Lower leg skin (tissue), 4 donors: ENCODE measurements around the gene EML1. TPM values are rescaled to one million over a fixed set of nuclear protein-coding genes. Genes with fewer than 3 reads are reported as not detected.

Experiments used
- DNase-seq, 2 donors: peaks; one replicate each; pipeline ENCODE4 v3.0.0-alpha.2; 2019; ENCODE audit warnings: low spot score in 2 of 2
- H3K4me3 ChIP-seq: fragments of 200-600 bp; sonication (generic); 2 replicates; pipeline ENCODE4 v1.5.1; 2017; ENCODE audit warnings: mild to moderate bottlenecking, low read depth; ENCODE audit not compliant: poor library complexity, severe bottlenecking
- POLR2A ChIP-seq, 2 donors: fragments of 450-650 bp; IDR thresholded peaks; one replicate each; pipeline ENCODE4 v1.6.1; 2016 to 2017; ENCODE audit warnings: antibody characterized with exemption in 2 of 2, mild to moderate bottlenecking in 1 of 2, moderate library complexity in 1 of 2
- WGBS, 2 donors: methylation state at CpG; one replicate each; pipeline ENCODE4 v1.1.5; 2018; 5-methylcytosine and 5-hydroxymethylcytosine counted together
- intact Hi-C: fragments of 100-400 bp; cut with DNase I; formaldehyde crosslinking; loops from one replicate; pipeline ENCODE4 v1.15.0; 2023; ENCODE audit warnings: low total_unique reads
- total RNA-seq, 4 donors: library from RNA; depleted of rRNA; stranded (reverse); fragments of >200 nt; gene quantifications; one replicate each; pipeline ENCODE4 v1.1.0, GENCODE V29; 2016
- TF ChIP-seq, protein P1 (sequence below), 3 donors: fragments of 450-650 bp; IDR thresholded peaks; one replicate each; pipeline ENCODE4 v1.5.1; 2016; ENCODE audit warnings: antibody characterized with exemption in 3 of 3, mild to moderate bottlenecking in 3 of 3, moderate library complexity in 2 of 3

The EML1 gene
- total RNA-seq, 4 donors from 2014 or later, result 10.7 to 24.7 (median 21.3) TPM

DNA sequence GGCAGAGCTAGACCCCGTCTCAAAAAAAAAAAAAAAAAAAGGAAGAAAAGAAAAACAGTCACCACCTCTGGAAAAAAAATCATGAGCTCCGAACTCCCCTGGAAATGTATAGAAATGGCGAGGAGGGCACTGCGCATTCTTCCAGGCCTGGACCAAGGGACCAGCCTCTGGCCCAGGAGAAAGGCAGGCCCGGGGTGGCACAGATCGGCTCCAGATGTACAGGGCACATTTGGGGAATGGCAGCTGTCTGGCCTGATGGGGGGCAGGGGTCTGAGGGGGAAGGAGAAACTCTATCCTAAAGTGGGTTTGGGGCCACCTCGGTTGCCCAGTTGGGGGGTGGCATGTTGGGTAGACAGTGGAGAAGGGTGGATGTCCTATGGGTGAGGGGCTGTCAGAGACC lies 46.0 kb upstream of the EML1 start:
- TF ChIP-seq POLR2A (IDR thresholded peaks at IDR 0.05), result no peak
- TF ChIP-seq, protein P1, sequence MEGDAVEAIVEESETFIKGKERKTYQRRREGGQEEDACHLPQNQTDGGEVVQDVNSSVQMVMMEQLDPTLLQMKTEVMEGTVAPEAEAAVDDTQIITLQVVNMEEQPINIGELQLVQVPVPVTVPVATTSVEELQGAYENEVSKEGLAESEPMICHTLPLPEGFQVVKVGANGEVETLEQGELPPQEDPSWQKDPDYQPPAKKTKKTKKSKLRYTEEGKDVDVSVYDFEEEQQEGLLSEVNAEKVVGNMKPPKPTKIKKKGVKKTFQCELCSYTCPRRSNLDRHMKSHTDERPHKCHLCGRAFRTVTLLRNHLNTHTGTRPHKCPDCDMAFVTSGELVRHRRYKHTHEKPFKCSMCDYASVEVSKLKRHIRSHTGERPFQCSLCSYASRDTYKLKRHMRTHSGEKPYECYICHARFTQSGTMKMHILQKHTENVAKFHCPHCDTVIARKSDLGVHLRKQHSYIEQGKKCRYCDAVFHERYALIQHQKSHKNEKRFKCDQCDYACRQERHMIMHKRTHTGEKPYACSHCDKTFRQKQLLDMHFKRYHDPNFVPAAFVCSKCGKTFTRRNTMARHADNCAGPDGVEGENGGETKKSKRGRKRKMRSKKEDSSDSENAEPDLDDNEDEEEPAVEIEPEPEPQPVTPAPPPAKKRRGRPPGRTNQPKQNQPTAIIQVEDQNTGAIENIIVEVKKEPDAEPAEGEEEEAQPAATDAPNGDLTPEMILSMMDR (IDR thresholded peaks at IDR 0.05), result no peak
- DNase-seq, result no peak
- intact Hi-C loops, result no loop called here
- 64 to 82% methylated on average over 7 of the region's 7 CpGs for WGBS, 2 donors
- no peak overlapping the region for H3K4me3 ChIP-seq

DNA sequence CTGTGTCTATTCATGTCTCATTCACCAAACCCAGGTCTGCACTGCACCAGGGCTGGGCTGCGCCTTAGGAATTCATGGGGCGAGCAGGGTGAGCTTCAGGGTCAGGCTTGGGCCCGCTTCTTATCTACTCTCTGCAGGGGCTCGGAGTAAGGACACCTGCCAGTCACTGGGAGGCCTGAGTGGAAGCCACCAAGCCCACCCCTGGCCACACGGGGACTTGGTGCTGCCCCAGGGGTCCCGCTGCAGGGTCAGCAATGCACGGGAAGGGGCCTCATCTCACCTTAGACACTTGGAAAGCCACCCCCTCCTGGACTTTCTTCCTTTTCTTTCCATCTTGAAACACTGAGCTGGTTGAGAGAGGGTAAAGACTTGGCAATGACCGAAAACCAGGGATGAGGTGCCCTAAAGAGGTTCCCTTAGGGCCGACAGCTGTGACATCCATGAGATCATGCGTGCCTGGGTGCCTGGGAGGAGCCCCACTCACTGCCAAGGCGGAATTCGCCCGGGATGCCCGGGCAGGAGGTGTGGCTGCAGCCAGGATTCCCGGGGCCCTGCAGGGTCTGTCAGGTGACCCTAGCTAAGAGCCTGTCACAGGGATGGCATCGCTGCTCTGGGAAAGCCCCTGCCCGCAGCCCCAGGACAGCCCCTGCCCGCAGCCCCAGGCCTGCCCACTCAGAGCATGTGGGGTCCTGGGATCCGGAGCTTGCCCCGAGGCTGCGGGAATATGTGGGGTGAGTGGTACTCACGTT lies 45.5 kb upstream of the EML1 start:
- TF ChIP-seq, protein P1 (IDR thresholded peaks at IDR 0.05), result no peak
- TF ChIP-seq POLR2A (IDR thresholded peaks at IDR 0.05), result no peak
- no peak for DNase-seq
- intact Hi-C loops, result no loop called here
- H3K4me3 ChIP-seq, result no peak overlapping the region
- 63 to 64% methylated on average over 21 of the region's 22 CpGs for WGBS, 2 donors

DNA sequence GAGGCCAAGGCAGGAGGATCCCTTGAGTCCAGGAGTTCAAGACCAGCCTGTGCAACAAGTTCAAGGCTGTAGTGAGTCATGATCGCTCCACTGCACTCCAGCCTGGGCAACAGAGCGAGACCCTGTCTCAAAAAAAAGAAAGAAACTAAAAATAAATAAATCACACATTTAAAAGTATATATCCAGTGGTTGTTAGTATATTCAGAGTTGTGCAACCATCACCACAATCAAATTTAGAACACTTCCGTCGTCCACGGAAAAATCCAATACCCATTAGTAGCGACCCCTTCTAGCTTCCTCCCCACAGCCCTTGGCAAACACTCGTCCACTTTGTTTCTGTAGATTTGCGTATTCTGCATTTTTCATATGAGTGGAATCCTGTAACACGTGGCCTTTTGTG lies 44.7 kb upstream of the EML1 start:
- TF ChIP-seq, protein P1 (IDR thresholded peaks at IDR 0.05), result no peak
- TF ChIP-seq POLR2A (IDR thresholded peaks at IDR 0.05), result no peak
- no peak for DNase-seq
- H3K4me3 ChIP-seq, result no peak overlapping the region
- 77 to 86% methylated on average over 9 of the region's 9 CpGs for WGBS, 2 donors
- intact Hi-C loops, result no loop called here

DNA sequence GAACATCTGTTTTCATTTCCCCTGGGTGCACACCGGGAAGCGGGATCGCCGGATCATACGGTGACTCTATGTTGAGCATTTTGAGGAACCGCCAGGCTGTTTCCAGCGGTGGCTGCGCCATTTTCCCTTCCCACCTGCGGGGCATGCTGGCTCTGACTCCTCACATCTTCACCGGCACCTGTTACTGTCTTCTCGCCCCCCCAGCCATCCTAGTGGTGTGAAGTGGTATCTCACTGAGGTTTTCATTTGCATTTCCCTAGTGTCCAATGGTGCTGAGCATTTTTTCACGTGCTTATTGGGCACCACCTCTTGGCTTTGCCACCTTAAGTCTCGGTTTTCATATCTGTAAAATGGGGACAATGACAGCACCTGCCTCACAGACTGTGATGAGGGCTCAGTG lies 44.1 kb upstream of the EML1 start:
- H3K4me3 ChIP-seq, result no peak overlapping the region
- 78 to 79% methylated on average over 13 of the region's 13 CpGs for WGBS, 2 donors
- no peak for DNase-seq
- TF ChIP-seq POLR2A (IDR thresholded peaks at IDR 0.05), result no peak
- TF ChIP-seq, protein P1 (IDR thresholded peaks at IDR 0.05), result no peak
- intact Hi-C loops, result no loop called here

DNA sequence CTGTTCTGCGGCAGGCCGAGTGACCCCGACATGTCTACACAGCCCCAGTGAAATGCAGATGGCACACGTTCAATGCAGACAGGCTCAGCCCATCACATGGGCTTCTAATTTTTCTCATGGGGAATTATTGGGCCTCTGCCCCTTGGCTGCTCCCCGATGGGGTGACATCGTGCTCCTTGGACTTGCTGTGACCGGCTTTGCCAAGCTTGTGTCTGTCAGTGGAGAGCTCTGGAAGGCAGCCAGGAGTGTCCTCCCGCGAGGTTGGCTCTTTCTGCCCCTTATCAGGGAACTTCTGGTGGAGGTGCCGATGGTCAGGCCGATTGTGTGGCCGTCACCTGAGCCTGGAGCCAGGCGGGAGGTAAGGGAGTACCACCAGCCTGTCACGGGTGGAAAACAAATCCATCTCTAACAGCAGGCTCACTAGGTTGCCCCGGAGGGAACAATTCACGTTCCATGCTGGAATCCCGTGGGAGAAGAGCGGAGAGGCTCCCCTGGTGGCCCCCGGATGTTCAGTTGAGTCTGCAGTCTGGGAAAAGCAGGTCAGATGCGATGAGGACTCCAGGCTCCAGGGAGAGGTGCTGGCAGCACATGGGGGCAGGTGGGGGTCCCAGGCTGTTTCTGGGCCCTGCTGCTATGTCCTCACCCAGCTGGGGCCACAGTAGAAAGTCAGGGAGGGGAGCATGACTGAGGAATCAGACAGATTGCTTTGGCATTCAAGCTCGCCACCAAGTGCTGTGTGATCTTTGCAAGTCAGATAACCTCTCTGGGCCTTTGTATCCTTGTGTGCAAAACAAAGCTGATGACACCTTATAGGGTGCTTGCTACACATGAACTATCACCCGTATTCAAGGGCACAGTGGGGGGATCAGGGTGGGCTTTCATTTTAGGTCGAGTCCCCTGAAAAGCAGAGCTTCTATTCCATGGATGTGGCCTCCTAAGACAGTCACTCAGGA lies 43.2 kb upstream of the EML1 start:
- 62 to 66% methylated on average over 23 of the region's 23 CpGs for WGBS, 2 donors
- DNase-seq, result no peak
- no peak overlapping the region for H3K4me3 ChIP-seq
- intact Hi-C loops, result no loop called here
- no peak for TF ChIP-seq POLR2A (IDR thresholded peaks at IDR 0.05)
- TF ChIP-seq, protein P1 (IDR thresholded peaks at IDR 0.05), result no peak
